Hepatocyte (in vitro differentiated cells): ENCODE results near the gene TVP23A. TPM values are rescaled to one million over a fixed set of nuclear protein-coding genes. Genes with fewer than 3 reads are reported as not detected.
A peak's percentile ranks its signal among the peaks of the same experiment; 100 is the strongest.
"Not testable (repeated sequence)": the region's sequence is repeated elsewhere in the genome, so short reads cannot be mapped to it uniquely, and the experiment has no call there.

Experiments used
- DNase-seq: peaks from one replicate; pipeline ENCODE4 v3.0.0-alpha.2; 2016; ENCODE audit warnings: low spot score
- H2AFZ ChIP-seq: fragments of 200-600 bp; sonication (generic); 2 replicates; pipeline ENCODE4 v1.6.0; 2016; ENCODE audit warnings: antibody characterized with exemption, mild to moderate bottlenecking
- H3K27ac ChIP-seq: fragments of 200-600 bp; sonication (generic); 2 replicates; pipeline ENCODE4 v1.5.1; 2016; ENCODE audit warnings: mild to moderate bottlenecking
- H3K27me3 ChIP-seq: fragments of 200-600 bp; sonication (generic); 2 replicates; pipeline ENCODE4 v1.6.1; 2016
- H3K36me3 ChIP-seq: fragments of 200-600 bp; sonication (generic); replicated peaks from 2 replicates; pipeline ENCODE4 v1.5.1; 2016; ENCODE audit warnings: low read depth; ENCODE audit not compliant: insufficient read depth
- H3K4me1 ChIP-seq: fragments of 200-600 bp; sonication (generic); 2 replicates; pipeline ENCODE4 v1.5.1; 2016; ENCODE audit warnings: mild to moderate bottlenecking, moderate library complexity; ENCODE audit not compliant: insufficient read depth
- H3K4me2 ChIP-seq: fragments of 200-600 bp; sonication (generic); 2 replicates; pipeline ENCODE4 v1.6.0; 2016
- H3K4me3 ChIP-seq: fragments of 200-600 bp; sonication (generic); 2 replicates; pipeline ENCODE4 v1.5.1; 2016; ENCODE audit warnings: mild to moderate bottlenecking
- H3K79me2 ChIP-seq: fragments of 200-600 bp; sonication (generic); 2 replicates; pipeline ENCODE4 v1.6.0; 2017; ENCODE audit warnings: mild to moderate bottlenecking
- H3K9me2 ChIP-seq: fragments of 200-600 bp; sonication (generic); replicated peaks from 2 replicates; pipeline ENCODE4 v1.6.0; 2017; ENCODE audit warnings: mild to moderate bottlenecking; ENCODE audit not compliant: insufficient read depth
- H3K9me3 ChIP-seq: fragments of 200-600 bp; sonication (generic); 2 replicates; pipeline ENCODE4 v1.5.1; 2016; ENCODE audit warnings: low read depth, mild to moderate bottlenecking
- H4K20me1 ChIP-seq: fragments of 200-600 bp; sonication (generic); 2 replicates; pipeline ENCODE4 v1.6.0; 2016; ENCODE audit warnings: mild to moderate bottlenecking; ENCODE audit not compliant: insufficient read depth, poor library complexity, severe bottlenecking
- CTCF ChIP-seq: fragments of 200-600 bp; sonication (generic); IDR thresholded peaks from 2 replicates; pipeline ENCODE4 v1.5.1; 2016; ENCODE audit warnings: antibody characterized with exemption, mild to moderate bottlenecking; ENCODE audit not compliant: poor library complexity
- EZH2 ChIP-seq: fragments of 200-600 bp; sonication (generic); IDR thresholded peaks from 2 replicates; pipeline ENCODE4 v1.6.1; 2016; ENCODE audit warnings: antibody characterized with exemption, mild to moderate bottlenecking, borderline replicate concordance
- EZH2phosphoT487 ChIP-seq: fragments of 200-600 bp; sonication (generic); IDR thresholded peaks from one replicate; pipeline ENCODE4 v1.6.1; 2018; ENCODE audit warnings: antibody characterized with exemption, mild to moderate bottlenecking, low read depth, moderate library complexity; ENCODE audit not compliant: unreplicated experiment, severe bottlenecking
- WGBS: methylation state at CpG from one replicate; pipeline ENCODE4 v1.1.6; 2016; ENCODE audit warnings: low lambda C conversion rate; ENCODE audit errors: missing lambda C conversion rate; 5-methylcytosine and 5-hydroxymethylcytosine counted together
- polyA plus RNA-seq: library from polyadenylated mRNA; unstranded; fragments of >200 nt; fragmentation: Nextera tagmentation; extraction: Ambion mirVana; gene quantifications from 2 replicates; pipeline ENCODE4 v1.2.1, GENCODE V29; 2016
- total RNA-seq: library from RNA; depleted of rRNA; stranded (reverse); fragments of >200 nt; gene quantifications from 2 replicates; pipeline ENCODE4 v1.2.3, GENCODE V29; 2014

Gene TVP23A
- total and polyA plus RNA-seq, 2 experiments from 2014 or later: 0.67 to 1.1 TPM

- H3K36me3 ChIP-seq: no peaks in the 10 kb centered on the region
- H4K20me1 ChIP-seq: no peaks in the 10 kb centered on the region
- H2AFZ ChIP-seq: no peak overlapping the region
- H3K9me3 ChIP-seq: no peaks in the 10 kb centered on the region
- no peak for DNase-seq
- H3K4me1 ChIP-seq: no peaks in the 10 kb centered on the region
- WGBS: 93% methylated on average over 4 of the region's 4 CpGs
- no peak overlapping the region for H3K4me3 ChIP-seq
- no peaks in the 10 kb centered on the region for H3K79me2 ChIP-seq
- no peak overlapping the region for H3K27ac ChIP-seq
- no peak overlapping the region for H3K4me2 ChIP-seq
- no peaks in the 10 kb centered on the region for H3K27me3 ChIP-seq
- TF ChIP-seq EZH2phosphoT487 (no peak), CTCF (no peak), EZH2 (no peak)
- no peaks in the 10 kb centered on the region for H3K9me2 ChIP-seq
Observed at GRCh38 chr16:10791048-10791447, 27.5 kb downstream of the TVP23A start.

GRCh38 chr16:10788630-10789029 is 30.0 kb downstream of the TVP23A start:
- not testable (repeated sequence) for H2AFZ ChIP-seq, H3K79me2 ChIP-seq, H3K36me3 ChIP-seq, H3K27me3 ChIP-seq, H3K4me1 ChIP-seq, H4K20me1 ChIP-seq, H3K4me3 ChIP-seq, DNase-seq, H3K9me3 ChIP-seq, H3K4me2 ChIP-seq, H3K27ac ChIP-seq, H3K9me2 ChIP-seq
- 33% methylated on average over 4 of the region's 4 CpGs for WGBS
- TF ChIP-seq CTCF: peak; percentile 4

GRCh38 chr16:10787304-10787703 is 31.3 kb downstream of the TVP23A start:
- no peak for DNase-seq
- no peaks in the 10 kb centered on the region for H3K79me2 ChIP-seq
- no peak overlapping the region for H3K4me2 ChIP-seq
- no peaks in the 10 kb centered on the region for H3K9me2 ChIP-seq
- no peaks in the 10 kb centered on the region for H3K36me3 ChIP-seq
- no peak overlapping the region for H2AFZ ChIP-seq
- H3K9me3 ChIP-seq: no peaks in the 10 kb centered on the region
- no peak overlapping the region for H3K4me3 ChIP-seq
- 79% methylated on average over 5 of the region's 5 CpGs for WGBS
- no peaks in the 10 kb centered on the region for H3K4me1 ChIP-seq
- H3K27ac ChIP-seq: no peak overlapping the region
- H3K27me3 ChIP-seq: no peaks in the 10 kb centered on the region
- no peak for TF ChIP-seq EZH2
- no peak for TF ChIP-seq CTCF
- TF ChIP-seq EZH2phosphoT487: no peak
- H4K20me1 ChIP-seq: no peaks in the 10 kb centered on the region

- no peaks in the 10 kb centered on the region for H3K27me3 ChIP-seq
- DNase-seq: no peak
- 95% methylated on average over 2 of the region's 2 CpGs for WGBS
- TF ChIP-seq CTCF (no peak), EZH2 (no peak), EZH2phosphoT487 (no peak)
- no peaks in the 10 kb centered on the region for H3K9me3 ChIP-seq
- no peaks in the 10 kb centered on the region for H3K36me3 ChIP-seq
- H3K4me3 ChIP-seq: no peak overlapping the region
- no peak overlapping the region for H3K27ac ChIP-seq
- H4K20me1 ChIP-seq: no peaks in the 10 kb centered on the region
- no peaks in the 10 kb centered on the region for H3K79me2 ChIP-seq
- H2AFZ ChIP-seq: no peak overlapping the region
- no peaks in the 10 kb centered on the region for H3K4me1 ChIP-seq
- no peak overlapping the region for H3K4me2 ChIP-seq
- no peaks in the 10 kb centered on the region for H3K9me2 ChIP-seq
Observed at GRCh38 chr16:10782628-10783027, 36.0 kb downstream of the TVP23A start.
